OCI-LY3 (cell line): ENCODE data around the gene ITGB1.

ENCODE experiments used
- H2AFZ ChIP-seq: fragments of 200-600, 300-600 bp; shearing (Covaris generic); 2 replicates; pipeline ENCODE4 v1.6.0; 2014; ENCODE audit warnings: antibody characterized with exemption, low read depth, low read length
- H3K27ac ChIP-seq: fragments of 200-600, 300-600 bp; sonication (generic); 2 replicates; pipeline ENCODE4 v1.5.1; 2014; ENCODE audit warnings: mild to moderate bottlenecking, low read length, moderate library complexity, mixed read lengths
- H3K27me3 ChIP-seq: fragments of 200-600, 300-600 bp; sonication (generic); 2 replicates; pipeline ENCODE4 v1.6.1; 2014; ENCODE audit warnings: low read depth, low read length, mixed read lengths
- H3K36me3 ChIP-seq: fragments of 200-600, 300-600 bp; sonication (generic); replicated peaks from 2 replicates; pipeline ENCODE3; 2014; ENCODE audit warnings: low read depth, low read length, mixed read lengths
- H3K4me1 ChIP-seq: fragments of 300-600, 200-600 bp; sonication (generic); 2 replicates; pipeline ENCODE4 v1.6.1; 2014; ENCODE audit warnings: low read length, mixed read lengths
- H3K4me2 ChIP-seq: fragments of 200-600, 300-600 bp; sonication (generic); 2 replicates; pipeline ENCODE4 v1.6.1; 2014; ENCODE audit warnings: low read length, mixed read lengths
- H3K4me3 ChIP-seq: fragments of 300-600, 200-600 bp; sonication (generic); 2 replicates; pipeline ENCODE4 v1.5.1; 2014; ENCODE audit warnings: antibody characterized with exemption, mild to moderate bottlenecking, low read length, moderate library complexity
- H3K79me2 ChIP-seq: fragments of 300-600, 200-600 bp; shearing (Covaris generic); 2 replicates; pipeline ENCODE4 v1.6.1; 2014; ENCODE audit warnings: mild to moderate bottlenecking, low read length, mixed read lengths
- H3K9ac ChIP-seq: fragments of 300-600, 200-600 bp; shearing (Covaris generic); 2 replicates; pipeline ENCODE4 v1.6.0; 2014; ENCODE audit warnings: mild to moderate bottlenecking, low read length, moderate library complexity
- H3K9me3 ChIP-seq: fragments of 200-600, 300-600 bp; shearing (Covaris generic); 2 replicates; pipeline ENCODE4 v1.6.1; 2014; ENCODE audit warnings: low read length, mixed read lengths; ENCODE audit not compliant: insufficient read depth
- H4K20me1 ChIP-seq: fragments of 200-600, 300-600 bp; sonication (generic); 2 replicates; pipeline ENCODE4 v1.6.1; 2016; ENCODE audit warnings: low read length, mixed read lengths; ENCODE audit not compliant: insufficient read depth
- EZH2phosphoT487 ChIP-seq: fragments of 200-600 bp; shearing (Covaris generic); IDR thresholded peaks from 2 replicates; pipeline ENCODE4 v1.6.1; 2018; ENCODE audit warnings: antibody characterized with exemption, mixed run types, low read depth
- TF ChIP-seq, protein P1 (sequence below): fragments of 200-600, 300-600 bp; sonication (generic); IDR thresholded peaks from 2 replicates; pipeline ENCODE4 v1.5.1; 2014; ENCODE audit warnings: antibody characterized with exemption, low read length, low read depth

The ITGB1 gene

DNA sequence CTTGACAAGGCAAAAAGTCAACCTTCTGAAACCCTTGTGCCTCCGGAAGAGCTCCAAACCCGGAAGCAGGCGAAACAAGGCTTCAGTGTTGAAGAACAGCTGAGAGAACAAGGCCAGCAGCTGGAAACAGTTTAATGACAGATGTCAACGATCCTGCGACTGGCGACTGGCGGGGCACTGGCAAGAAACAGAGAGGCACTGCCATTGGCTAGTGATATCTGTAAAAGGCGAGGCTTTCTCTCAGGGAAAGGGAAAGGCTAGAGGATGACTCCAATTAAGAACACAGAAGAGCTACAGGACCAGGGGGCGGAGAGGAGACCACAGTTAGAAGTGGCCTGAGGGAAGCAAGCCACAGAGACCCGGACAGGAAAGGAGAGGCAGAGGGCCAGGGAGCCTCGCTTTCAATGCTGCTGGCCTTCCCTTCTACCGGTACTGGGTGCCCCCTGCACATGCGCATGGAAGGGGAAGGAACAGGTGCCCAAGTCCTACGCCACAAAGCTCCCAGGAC, 19.4 kb downstream of the ITGB1 start:
- Histone ChIP-seq H2AFZ (no peak overlapping the region), H3K27ac (no peak overlapping the region), H4K20me1 (no peaks in the 10 kb centered on the region), H3K27me3 (no peaks in the 10 kb centered on the region), H3K4me1 (peaks cover 17% of the 10 kb centered on the region), H3K4me2 (peak overlapping the region; percentile 22), H3K9me3 (no peaks in the 10 kb centered on the region), H3K79me2 (no peaks in the 10 kb centered on the region), H3K36me3 (no peaks in the 10 kb centered on the region), H3K9ac (no peak overlapping the region), H3K4me3 (no peak overlapping the region)
- no peak for TF ChIP-seq EZH2phosphoT487
- TF ChIP-seq, protein P1, sequence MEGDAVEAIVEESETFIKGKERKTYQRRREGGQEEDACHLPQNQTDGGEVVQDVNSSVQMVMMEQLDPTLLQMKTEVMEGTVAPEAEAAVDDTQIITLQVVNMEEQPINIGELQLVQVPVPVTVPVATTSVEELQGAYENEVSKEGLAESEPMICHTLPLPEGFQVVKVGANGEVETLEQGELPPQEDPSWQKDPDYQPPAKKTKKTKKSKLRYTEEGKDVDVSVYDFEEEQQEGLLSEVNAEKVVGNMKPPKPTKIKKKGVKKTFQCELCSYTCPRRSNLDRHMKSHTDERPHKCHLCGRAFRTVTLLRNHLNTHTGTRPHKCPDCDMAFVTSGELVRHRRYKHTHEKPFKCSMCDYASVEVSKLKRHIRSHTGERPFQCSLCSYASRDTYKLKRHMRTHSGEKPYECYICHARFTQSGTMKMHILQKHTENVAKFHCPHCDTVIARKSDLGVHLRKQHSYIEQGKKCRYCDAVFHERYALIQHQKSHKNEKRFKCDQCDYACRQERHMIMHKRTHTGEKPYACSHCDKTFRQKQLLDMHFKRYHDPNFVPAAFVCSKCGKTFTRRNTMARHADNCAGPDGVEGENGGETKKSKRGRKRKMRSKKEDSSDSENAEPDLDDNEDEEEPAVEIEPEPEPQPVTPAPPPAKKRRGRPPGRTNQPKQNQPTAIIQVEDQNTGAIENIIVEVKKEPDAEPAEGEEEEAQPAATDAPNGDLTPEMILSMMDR = no peak

DNA sequence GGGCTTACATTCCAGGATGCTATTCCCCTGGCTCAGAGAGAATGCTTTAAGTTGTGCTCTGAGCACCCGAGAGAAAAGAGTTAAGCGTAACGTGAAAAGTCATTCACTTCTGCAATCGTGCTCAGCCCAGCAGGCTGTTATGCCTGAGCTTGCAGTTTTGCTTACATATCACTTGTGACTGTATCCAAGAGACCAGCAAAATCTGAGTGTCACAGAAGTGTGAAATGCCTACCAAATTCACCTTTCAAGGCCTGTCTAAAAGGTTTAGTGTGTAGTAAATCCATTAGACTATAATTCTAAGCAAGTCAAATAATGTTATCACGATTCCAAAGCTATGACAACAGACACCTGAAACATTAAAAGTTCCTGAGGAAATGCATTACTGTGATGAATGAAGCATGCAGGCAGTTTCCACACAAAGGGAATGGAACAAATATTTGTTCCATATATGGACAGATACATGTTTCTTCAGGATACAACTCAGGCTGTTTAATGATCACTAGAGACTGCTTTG, 20.1 kb downstream of the ITGB1 start:
- Histone ChIP-seq H3K4me2 (peak overlapping the region; percentile 22; the same call in 1 of the 2 replicates), H4K20me1 (no peaks in the 10 kb centered on the region), H3K36me3 (no peaks in the 10 kb centered on the region), H3K4me3 (no peak overlapping the region), H3K27ac (no peak overlapping the region), H3K27me3 (no peaks in the 10 kb centered on the region), H2AFZ (no peak overlapping the region), H3K4me1 (peaks cover 11% of the 10 kb centered on the region), H3K9ac (no peak overlapping the region), H3K9me3 (no peaks in the 10 kb centered on the region), H3K79me2 (no peaks in the 10 kb centered on the region)
- no peak for TF ChIP-seq EZH2phosphoT487
- TF ChIP-seq, protein P1 = no peak

DNA sequence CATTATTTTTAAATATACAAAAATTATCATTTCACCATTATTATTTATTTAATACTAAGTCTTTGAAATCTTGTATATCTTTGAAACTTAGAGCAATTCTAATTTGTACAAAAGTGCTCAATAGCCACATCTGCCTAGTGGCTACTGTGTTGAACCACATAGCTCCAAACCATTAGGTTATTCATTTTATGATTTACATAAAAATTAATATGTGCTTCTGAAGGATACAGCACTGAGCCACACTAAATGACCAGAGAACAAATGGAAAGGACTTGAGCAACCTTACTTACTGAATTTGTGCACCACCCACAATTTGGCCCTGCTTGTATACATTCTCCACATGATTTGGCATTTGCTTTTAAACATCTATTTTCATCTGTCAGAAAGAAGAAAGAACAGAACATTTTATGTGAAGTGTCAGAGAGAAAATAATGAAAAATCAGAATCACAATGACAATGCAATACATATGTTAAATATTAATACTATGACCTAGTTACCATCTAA, 25.8 kb downstream of the ITGB1 start:
- Histone ChIP-seq H3K4me2 (no peak overlapping the region), H3K79me2 (no peaks in the 10 kb centered on the region), H3K27ac (no peak overlapping the region), H3K27me3 (no peaks in the 10 kb centered on the region), H3K36me3 (no peaks in the 10 kb centered on the region), H3K4me3 (no peak overlapping the region), H3K4me1 (no peaks in the 10 kb centered on the region), H3K9me3 (no peaks in the 10 kb centered on the region), H3K9ac (no peak overlapping the region), H2AFZ (no peak overlapping the region), H4K20me1 (no peaks in the 10 kb centered on the region)
- TF ChIP-seq, protein P1 = no peak
- no peak for TF ChIP-seq EZH2phosphoT487

DNA sequence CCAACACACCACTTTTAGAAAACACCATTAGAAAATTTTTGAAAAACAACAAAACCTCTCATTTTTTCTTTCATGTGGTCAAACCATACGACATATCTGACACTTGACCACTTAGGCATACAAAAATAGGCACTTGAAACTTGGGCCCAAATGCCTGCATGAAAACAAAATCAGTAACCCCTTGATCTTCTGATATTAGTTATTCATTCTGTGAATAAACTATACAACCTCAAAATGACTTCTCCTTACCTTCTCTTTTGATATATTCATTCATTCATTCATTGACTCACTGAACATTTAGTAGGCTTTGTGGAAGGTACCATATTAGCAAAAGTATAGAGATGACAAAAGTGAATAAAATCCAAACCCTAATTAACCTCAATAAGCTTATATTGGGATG, 26.4 kb downstream of the ITGB1 start:
- no peaks in the 10 kb centered on the region for H3K9me3 ChIP-seq
- no peaks in the 10 kb centered on the region for H3K4me1 ChIP-seq
- no peaks in the 10 kb centered on the region for H3K36me3 ChIP-seq
- no peak overlapping the region for H3K4me3 ChIP-seq
- H3K9ac ChIP-seq = no peak overlapping the region
- H3K27me3 ChIP-seq = no peaks in the 10 kb centered on the region
- H4K20me1 ChIP-seq = no peaks in the 10 kb centered on the region
- no peak overlapping the region for H3K4me2 ChIP-seq
- no peak overlapping the region for H2AFZ ChIP-seq
- no peak for TF ChIP-seq EZH2phosphoT487
- TF ChIP-seq, protein P1 = no peak
- H3K79me2 ChIP-seq = no peaks in the 10 kb centered on the region
- H3K27ac ChIP-seq = no peak overlapping the region
